Neural progenitor cell (in vitro differentiated cells): ENCODE measurements around the gene ITPK1.

Experiments used
- EZH2 ChIP-seq: fragments of 200-600 bp; sonication (generic); IDR thresholded peaks from 2 replicates; pipeline ENCODE4 v1.6.1; 2017; ENCODE audit warnings: antibody characterized with exemption, mild to moderate bottlenecking, moderate library complexity
- TF ChIP-seq, protein P1 (sequence below): fragments of 200-600 bp; sonication (generic); IDR thresholded peaks from 2 replicates; pipeline ENCODE4 v1.5.1; 2017; ENCODE audit warnings: antibody characterized with exemption, mild to moderate bottlenecking

DNA sequence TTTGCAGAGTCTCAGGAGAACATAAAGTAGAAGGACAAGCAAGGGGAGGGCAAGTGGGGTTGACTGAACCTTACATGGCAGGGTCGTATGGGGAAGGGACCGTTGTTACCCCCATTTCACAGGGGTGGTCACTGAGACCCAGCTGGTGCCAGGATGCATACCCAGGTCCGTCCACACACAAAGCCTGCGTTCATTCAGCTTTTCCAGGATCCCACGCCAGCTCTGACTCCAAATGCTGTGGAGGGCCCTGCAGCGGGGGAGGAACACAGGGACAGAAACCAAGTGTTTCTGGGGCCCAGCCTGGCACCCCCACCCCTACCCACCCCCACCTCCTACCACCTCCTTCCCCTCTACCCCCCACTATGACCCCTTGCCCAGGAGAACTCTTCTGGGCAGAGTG, 209.3 kb downstream of the ITPK1 start:
- TF ChIP-seq, protein P1, sequence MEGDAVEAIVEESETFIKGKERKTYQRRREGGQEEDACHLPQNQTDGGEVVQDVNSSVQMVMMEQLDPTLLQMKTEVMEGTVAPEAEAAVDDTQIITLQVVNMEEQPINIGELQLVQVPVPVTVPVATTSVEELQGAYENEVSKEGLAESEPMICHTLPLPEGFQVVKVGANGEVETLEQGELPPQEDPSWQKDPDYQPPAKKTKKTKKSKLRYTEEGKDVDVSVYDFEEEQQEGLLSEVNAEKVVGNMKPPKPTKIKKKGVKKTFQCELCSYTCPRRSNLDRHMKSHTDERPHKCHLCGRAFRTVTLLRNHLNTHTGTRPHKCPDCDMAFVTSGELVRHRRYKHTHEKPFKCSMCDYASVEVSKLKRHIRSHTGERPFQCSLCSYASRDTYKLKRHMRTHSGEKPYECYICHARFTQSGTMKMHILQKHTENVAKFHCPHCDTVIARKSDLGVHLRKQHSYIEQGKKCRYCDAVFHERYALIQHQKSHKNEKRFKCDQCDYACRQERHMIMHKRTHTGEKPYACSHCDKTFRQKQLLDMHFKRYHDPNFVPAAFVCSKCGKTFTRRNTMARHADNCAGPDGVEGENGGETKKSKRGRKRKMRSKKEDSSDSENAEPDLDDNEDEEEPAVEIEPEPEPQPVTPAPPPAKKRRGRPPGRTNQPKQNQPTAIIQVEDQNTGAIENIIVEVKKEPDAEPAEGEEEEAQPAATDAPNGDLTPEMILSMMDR, result no peak
- no peak for TF ChIP-seq EZH2
